GM18907 (cell line): Measurements from ENCODE around the gene LILRA6.
"Not testable (repeated sequence)": the region's sequence is repeated elsewhere in the genome, so short reads cannot be mapped to it uniquely, and the experiment has no call there.

Experiments
- ATAC-seq: cut with Tn5 transposase; IDR thresholded peaks from one replicate; pipeline ENCODE4 v1.9.1; 2021; ENCODE audit warnings: mild to moderate bottlenecking, moderate library complexity; ENCODE audit not compliant: unreplicated experiment

LILRA6 gene

DNA sequence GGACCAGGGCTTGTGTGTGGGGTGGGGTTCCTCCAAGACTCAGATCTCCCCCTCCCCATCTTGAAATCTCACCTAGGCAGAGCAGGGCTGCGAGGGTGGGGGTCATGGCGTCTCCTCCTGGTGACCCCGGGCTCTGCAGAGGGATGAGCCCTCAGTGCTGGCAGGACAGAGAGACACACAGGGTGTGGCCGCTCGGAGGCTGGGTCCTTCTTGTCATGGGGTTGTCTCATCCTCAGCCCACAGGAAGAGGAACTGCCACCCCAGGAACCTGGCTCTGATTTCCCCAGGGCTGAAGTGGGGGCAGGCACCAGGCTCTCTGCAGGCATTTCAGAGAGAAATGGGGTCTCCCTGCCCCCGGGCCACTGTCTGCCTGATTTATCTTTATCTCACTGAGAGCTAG, at the start of gene LILRA6:
LILRA6 (minus strand) TSS at position 145 of the 400 bp plus-strand sequence.
- ATAC-seq, result not testable (repeated sequence)

DNA sequence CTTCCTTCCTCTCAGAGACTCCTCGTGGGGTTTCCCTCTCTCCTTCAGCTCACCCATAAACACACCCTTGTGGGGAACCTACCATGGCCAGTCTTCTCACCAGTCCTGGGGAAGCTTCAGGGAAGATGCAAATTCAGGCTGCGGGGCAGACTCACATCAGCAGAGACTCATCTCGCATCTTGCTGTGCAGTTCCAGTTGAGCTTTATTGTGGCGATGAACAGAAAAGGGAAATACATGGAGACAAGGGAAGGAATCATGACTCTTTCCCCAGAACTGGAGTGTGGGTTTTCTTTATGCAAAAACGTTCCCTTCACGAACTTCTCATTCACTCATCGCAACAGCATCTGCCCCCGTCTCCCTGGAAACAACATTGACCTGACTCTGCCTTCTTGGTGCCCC, 46.6 kb upstream of the LILRA6 start:
- not testable (repeated sequence) for ATAC-seq

DNA sequence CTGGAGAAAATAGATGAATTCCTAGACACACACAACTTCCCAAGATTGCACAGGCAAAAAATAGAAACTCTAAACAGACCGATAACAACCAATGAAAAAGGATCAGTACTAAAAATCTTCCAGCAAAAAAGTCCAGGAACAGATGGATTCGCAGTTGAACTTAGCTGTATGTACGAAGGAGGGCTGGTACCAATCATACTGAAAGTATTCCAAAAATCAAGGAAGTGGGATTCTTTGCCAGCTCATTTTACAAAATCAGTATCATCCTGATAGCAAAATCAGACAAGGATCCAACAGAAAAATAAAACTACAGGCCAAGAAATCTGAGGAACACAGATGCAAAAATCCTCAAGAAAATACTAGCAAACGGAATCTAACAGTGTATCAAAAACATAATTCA, 44.9 kb upstream of the LILRA6 start:
- ATAC-seq, result no peak

DNA sequence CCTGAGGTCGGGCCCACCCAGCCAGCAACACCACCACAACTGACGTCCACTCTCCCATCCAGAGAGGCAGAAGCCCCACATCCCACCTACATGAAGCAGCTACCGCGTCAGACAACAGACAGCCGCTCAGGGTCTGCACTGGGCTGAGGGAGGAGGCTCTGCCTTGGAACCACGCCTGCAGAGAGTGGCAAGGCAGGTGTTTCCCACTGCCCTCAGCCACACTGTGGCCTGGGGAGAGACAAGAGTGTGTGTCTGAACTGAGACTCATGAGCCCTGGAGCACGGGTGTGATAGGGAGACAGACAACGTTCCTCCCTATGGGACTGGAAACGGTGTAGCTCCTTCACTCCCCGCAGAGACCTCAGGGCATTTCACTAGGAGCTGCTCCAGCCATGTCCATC, 43.7 kb upstream of the LILRA6 start:
- not testable (repeated sequence) for ATAC-seq

DNA sequence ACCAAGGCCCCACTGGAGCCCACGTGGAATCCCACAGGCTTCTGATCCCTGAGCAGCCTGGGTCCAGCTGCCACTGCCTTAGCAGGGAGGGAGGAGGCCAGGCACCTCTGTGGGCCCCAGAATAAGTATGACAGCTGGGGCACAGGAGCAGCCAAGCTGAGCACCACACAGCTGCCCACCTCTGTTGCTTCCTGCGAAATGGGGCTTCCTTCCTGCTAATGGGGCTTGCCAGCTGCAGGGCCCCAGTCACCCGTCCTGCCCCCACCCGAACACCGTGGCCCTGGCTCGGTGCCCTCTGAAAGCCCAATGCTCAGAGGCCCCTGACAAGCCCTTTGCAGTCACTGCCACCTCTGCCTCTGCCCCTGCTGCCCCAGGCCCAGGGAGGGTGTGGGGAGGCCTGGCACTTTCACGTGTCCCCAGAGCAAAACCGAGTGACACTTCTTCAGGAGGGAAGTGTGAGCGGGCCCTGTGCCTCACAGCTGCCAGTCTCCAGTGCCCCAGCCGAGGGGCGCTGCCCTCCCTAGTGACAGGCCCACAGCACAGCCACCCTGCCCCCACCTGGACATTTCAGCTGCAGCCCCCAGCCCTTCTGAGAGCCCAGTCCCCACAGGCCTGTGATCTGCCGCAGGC, 43.0 kb upstream of the LILRA6 start:
- ATAC-seq, result not testable (repeated sequence)

DNA sequence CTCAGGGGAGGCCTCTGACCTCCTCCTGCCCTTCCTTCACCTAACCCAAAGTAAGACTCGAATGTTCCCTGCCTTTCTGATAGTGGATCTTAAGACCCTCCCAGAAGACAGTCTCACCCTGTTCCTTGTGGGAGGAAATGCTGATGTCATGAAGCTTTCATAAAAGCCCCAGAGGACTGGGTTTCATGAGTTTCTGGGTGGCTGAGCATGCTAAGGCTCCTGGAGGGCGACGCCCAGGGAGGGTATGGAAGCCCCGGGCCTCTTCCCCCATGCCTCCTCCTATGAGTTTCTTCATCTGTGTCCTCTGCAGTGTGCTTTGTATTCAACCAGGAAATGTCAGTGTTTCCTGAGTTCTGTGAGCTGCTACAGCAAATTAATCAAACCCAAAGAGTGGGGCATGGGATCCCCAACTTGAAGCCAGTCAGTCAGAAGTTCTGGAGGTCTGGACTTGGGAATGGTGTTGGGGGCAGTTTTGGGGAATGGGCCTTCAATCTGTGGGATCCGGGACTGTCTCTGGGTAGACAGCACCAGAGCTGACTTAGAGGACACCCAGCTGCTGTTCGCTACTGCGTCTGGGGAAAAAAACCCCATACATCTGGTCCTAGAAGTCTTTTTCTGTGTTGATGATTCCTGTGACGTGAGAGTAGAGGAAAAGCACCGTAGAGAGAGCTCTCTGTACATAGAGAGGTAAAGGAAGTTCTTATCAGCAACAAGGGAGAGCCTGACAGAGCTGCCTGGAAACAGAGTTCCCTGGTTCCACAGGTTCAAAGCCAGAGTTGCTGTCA, 40.3 kb upstream of the LILRA6 start:
- ATAC-seq, result no peak

DNA sequence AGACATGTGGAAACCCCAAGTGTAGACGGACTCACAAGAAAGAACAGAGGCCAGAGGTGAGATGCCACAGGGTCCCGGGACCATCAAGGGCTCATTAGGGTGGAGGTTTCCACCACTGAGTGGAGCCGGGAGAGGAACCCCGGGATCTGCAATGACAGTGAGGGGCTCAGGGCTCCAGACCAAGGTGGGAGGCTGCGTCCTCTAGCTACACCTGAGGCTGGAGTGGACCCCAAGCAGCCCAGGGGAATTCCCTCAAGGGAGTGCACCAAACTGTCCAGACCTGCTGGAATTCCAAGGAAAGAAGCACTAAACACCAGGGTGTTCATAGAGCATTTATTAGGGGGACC, 39.1 kb upstream of the LILRA6 start:
- ATAC-seq, result not testable (repeated sequence)

DNA sequence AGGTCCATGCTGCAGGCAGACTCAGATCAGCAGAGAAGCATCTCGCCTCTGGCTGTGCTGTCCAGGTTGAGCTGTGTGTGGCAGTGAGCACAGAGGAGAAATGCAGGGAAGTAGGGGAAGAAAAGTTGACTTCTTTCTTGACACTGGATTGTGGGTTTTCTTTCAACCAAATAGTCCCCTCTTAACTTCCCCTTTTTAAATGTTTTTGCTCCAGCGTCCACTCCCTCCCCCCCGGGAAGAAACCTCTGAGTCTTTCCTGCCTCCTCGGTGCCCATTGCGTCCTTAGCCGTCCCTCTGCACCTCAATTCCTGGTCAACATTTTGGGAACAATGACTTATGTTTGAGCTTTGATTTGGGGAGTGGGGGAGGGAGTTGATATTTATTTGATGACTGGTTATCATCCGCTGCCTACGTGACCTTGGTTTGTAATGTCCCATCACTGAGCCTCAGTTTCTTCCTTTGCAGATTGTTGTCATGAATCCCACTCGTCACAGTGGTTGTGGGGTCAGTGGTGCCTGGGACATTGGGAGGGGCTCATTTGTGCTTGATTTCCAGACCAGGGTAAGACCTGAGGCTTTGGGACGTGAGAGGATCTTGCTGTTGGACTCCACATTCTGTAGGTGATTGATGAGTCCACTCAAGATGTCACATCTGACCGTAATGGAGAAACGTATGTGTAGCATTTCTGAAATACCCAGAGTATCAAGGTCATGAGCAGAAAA, 38.6 kb upstream of the LILRA6 start, which contains the start of gene LILRB2:
LILRB2 (minus strand) TSS at position 104 of the 722 bp plus-strand sequence. CDS start 614 bp downstream, outside the sequence.
- ATAC-seq, result no peak

DNA sequence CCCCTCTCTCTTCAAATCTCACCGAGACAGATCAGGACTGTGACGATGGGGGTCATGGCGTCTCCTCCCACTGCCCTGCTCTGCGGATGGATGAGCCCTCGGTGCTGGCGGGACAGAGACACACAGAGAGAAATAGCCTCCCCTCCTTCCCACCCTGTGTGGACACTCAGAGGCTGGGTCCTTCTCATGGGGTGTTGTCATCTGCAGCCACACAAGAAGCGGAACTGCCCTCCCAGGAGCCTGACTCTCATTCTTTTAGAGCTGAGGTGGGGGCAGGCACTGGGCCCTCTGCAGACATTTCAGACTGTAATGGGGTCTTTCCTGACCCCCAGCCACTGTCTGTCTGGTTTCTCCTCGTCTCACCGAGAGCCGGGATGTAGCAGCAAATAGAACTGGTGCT, 37.9 kb upstream of the LILRA6 start:
- ATAC-seq, result not testable (repeated sequence)

DNA sequence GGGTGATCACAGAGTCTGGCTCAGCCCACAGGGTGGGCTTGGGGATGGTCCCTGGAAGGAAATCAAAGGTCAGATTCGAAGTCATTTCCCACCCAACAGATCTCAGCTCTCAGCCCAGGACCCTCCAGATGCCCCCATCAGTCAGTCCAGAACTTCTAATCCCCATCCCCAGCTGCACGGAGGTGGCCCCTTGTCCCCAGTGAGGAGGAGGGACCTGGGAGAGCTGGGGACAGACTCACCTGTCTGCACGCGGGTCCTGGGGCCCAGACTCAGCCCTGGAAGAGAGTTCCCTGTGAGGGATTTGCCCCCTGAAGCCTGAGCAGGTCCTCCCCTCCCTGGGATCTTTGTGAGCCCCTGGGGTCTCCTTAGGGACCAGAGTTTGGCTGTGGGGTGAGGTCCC, 37.4 kb upstream of the LILRA6 start:
- not testable (repeated sequence) for ATAC-seq

DNA sequence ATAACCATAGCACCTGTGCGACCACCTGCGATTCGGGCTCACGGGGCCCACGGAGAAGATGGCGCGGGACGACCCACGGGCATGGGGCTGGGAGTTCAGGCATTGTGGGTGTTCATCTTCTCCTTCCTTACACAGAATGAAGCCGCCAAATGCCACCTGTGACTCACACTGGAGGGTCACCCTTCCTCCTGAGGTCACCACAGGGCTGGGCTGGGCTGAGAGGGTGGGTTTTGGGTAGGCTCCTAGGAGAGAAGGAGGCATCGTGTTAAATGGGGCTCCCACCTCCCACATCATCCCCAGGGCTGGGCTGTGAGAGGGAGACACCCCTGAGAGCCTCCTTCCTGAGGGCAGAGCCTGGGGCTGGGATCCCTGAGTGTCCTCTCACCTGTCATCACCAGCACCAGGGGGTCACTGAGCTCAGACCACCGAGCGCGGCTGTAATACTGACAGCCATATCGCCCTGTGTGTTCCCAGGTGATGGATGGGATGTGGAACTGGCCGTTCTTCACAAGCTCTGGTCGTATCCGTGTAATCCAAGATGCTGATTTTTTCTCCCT, 36.9 kb upstream of the LILRA6 start:
- no peak for ATAC-seq

DNA sequence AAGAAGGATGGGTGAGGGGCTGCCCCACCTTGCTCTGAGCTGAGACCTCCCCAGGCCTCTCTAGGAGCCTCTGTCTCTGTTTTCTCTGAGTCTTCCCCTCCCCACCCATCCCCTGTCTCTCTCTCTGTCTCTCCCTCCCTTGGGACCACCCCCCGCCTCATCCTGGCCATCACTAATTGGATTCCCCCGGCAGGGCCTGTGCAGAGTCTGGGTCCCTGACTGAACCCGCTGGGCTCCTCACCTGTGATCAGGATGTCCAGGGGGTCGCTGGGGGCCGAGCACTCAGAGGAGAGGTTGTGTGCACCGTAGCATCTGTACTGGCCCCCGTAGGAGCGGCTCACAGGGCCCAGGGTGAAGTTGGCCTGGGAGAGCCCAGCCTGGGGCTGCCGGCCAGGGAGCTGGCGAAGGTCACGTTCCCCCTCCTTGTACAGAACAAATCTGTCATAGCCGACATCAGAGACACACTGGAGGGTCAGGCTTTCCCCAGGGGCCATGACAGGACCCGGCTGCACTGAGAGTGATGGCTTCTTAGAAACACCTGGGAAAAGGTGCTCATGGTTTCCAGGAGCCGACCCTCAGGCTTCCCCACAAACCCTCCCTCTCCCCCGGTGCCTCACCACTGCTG, 36.1 kb upstream of the LILRA6 start:
- not testable (repeated sequence) for ATAC-seq

DNA sequence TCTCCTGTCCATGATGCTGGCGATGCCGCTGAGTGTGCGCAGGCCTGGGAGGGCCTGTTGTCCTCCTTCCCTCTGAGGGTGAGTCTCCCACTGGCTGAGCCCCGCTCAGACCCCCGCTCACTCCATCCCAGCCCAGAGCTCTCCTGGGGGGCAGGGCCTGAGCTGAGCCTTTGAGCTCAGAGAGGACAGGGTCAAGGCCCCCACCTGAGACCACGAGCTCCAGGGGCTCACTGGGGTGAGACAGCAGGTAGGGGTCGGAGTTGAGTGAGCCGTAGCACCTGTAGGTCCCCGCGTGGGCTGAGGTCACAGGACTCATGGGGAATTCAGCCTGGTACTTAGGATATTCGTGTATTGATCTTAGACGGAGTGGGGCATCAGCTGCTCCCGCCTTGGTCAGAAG, 35.5 kb upstream of the LILRA6 start:
- ATAC-seq, result not testable (repeated sequence)

DNA sequence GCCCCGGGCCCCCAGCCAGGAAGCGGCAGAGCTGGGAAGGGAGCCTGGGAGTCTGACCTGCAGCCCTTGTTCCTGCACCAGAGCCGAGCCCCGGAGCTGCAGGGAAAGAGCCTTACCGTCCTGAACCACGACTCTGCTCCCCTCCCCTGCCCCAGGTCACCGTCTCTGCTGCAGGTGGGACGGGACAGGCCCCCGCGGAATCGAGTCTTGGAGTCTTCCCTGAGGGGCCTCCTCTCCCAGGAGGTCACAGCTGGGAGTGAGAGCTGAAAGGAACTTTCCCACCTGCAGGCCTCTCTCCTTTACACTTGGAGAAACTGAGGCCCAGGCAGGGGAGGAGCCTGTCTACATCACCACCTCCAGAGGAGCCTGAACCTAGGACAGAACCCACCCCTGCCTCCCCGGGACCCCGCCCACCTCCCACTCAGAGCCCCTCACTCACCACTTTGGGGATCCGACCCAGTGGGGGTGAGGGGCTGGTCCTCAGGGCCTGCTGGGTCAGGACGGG, 34.6 kb upstream of the LILRA6 start:
- ATAC-seq, result not testable (repeated sequence)

DNA sequence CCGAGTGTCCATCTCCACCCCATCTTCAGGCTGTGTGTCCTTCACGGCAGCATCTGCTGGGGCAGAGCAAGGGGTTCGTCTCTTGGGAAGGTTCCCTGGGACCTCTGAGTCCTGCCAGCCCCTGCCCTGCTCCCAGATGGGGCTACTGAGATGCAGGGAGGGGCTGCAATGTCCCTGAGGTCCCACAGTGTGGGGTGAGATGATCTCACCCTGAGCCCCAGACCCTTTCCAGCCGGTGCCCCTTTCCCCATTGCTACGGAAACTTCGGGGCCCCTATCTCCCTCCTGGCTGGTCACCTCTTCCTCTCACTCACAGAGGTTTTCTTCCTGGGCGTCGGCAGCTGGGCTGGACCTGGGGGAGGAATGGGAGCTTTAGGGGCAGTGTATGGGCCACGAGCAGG, 33.4 kb upstream of the LILRA6 start:
- no peak for ATAC-seq

DNA sequence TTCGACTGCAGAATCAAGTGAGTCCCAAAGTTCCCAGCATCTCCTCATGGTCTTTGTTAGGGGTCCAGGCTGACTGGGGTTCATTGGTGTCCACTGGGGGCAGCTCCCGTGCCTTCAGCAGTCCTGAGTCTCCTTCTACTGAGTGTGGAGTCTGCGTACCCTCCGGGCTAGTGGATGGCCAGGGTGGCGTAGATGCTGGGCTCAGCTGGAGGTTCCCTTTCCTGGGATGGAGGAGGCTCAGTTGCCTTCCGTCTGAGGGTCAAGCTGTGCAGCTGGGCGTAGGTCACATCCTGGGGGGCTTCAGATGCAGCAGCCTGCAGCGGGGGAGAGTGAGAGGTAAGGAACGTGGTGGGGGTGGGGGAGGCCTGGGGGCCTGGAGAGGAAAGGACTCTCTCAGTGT, 31.9 kb upstream of the LILRA6 start:
- not testable (repeated sequence) for ATAC-seq

DNA sequence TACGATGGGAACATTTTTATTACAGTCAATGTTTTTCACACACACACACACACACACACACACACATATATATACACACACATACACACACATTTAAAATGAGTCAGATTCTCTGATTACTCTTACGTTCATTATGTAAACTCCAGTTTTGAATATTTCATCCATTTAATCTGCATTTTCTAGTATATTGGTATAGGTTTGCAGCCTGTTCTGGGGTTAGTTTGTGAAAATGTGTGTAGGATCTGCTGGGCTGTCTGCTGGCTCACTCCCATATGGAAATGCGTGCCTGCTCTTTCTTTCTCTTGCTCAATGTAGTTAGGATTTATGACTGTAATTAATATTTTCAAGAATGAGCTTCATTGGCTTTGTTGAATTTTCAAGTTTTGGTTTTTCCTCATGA, 31.2 kb upstream of the LILRA6 start:
- no peak for ATAC-seq

DNA sequence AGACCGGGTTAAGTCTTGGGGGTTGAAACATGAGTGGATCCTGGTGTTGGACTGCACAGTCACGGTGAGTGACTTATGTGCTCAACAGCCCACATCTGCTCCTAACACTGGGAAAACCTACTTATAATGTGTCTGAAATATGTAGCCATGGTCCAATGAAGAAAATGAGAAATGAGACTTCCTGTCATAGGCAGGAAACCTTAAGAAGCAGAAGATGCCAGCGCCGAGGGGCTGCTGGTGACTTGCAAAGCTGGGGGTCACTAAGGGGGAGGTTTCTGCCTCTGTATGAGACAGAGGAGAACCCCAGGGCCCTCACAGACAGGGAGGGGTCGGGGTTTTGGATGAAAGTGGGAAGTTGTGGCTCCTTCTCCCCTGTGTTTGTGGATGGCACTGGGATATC, 29.6 kb upstream of the LILRA6 start:
- ATAC-seq, result not testable (repeated sequence)

DNA sequence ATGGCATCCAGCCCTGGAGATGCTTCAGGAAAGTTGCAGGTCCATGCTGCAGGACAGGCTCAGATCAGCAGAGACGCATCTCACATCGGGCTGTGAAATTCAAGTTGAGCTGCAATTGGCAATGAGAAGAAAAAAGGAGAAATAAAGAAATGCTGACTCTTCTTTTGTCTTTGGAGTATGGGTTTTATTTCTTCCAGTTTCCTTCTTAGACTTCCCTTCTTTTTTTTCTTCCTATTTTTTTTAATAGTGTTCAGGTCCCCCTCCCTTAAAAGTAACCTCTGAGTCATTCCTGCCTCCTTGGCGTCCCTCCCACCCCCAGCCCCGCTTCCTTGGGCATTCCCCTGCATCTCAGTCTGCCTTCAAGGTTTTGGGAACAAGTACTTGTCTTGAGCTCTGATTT, 29.0 kb upstream of the LILRA6 start:
- not testable (repeated sequence) for ATAC-seq

DNA sequence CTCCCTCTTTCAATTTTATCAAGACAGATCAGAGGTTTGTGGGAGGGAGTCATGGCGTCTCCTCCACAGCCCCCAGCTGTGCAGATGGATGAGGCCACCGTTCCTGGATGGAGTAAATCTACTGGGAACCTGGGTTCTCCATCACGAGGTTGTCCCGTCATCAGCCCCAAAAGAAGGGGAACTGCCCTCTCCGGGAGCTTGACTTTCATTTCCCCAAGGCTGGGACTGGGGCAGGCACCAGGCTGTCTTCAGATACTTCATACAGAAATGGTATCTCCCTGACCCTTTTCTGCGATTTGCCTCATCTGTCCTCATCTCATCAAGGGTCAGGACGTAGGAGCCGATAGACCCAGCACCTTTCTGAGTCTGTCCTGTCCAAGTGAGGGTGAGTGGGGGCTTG, 28.5 kb upstream of the LILRA6 start:
- no peak for ATAC-seq

DNA sequence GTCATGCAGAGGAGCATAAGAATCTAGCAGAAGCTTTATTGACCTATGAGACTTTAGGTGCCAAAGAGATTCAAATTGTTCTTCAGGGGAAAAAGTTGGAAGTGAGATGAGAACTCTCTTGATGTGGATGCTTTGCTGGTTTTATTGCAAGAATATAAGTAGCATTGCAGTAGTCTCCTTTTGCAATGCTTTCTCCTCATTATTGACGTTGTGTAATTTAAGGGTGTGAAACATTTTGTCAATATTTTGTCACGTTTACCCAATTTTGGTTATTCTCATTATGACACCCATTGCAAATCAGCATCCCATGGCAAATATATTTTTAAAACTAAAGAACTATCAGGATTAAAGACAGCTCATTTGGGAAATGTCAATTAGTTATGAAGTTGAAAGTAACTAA, 26.3 kb upstream of the LILRA6 start:
- no peak for ATAC-seq
